ENCODE data around the gene RER1.
A peak's percentile ranks its signal among the peaks of the same experiment; 100 is the strongest.

The RER1 gene

DNA sequence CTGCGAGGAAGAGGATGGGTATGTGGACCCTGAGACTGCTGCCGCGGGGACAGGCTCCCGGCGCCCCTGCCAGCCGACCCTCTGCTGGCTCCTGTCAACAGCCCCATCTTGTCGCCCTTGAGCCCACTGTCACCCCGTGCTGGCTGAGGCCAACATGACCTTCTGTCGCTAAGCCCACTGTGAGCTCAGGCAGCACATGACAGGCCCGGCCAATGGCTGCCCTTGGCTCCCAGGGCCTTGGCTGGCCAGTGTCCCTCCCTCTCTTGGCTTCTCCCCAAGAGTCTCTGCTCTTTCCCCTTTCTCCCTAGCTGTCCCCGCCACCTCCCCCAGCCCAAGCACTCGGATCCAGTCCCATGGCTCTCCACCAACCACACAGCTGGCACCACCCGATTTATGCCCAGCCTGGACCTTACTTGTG lies 17.2 kb downstream of the RER1 start:
- DNase-seq, result no peak

GRCh38 chr1:2409745-2410144 lies 18.1 kb downstream of the RER1 start:
- no peak for DNase-seq

- peak; percentile 15 for DNase-seq
These were observed 20.3 kb downstream of the RER1 start for GRCh38 chr1:2411801-2412394.

DNA sequence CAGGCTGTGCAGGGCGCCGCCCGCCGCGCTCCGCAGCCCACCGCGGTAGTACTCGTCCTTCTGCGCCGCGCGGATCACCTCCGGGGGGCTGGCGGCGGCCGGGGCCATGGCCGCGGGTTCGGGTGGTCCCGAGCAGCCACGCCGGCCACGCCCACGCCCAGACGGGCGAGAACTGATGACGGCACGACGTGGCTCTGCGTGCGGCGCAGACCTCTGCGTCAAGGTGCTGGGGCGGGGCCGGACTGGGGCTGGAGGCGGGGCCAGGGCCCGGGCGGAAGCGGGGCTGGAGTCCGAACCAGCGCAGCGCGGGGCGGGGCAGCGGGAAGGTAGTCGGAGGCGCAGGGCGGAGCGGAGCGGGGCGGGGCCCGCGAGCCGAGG lies 20.7 kb downstream of the RER1 start, which contains the start of gene PEX10:
Gene PEX10 (minus strand): TSS at position 170 of the 378 bp plus-strand sequence. CDS start 62 bp downstream, at position 108.
- peak; percentile 95 for DNase-seq

GRCh38 chr1:2412773-2413494 lies 21.3 kb downstream of the RER1 start:
- DNase-seq, result no peak

DNA sequence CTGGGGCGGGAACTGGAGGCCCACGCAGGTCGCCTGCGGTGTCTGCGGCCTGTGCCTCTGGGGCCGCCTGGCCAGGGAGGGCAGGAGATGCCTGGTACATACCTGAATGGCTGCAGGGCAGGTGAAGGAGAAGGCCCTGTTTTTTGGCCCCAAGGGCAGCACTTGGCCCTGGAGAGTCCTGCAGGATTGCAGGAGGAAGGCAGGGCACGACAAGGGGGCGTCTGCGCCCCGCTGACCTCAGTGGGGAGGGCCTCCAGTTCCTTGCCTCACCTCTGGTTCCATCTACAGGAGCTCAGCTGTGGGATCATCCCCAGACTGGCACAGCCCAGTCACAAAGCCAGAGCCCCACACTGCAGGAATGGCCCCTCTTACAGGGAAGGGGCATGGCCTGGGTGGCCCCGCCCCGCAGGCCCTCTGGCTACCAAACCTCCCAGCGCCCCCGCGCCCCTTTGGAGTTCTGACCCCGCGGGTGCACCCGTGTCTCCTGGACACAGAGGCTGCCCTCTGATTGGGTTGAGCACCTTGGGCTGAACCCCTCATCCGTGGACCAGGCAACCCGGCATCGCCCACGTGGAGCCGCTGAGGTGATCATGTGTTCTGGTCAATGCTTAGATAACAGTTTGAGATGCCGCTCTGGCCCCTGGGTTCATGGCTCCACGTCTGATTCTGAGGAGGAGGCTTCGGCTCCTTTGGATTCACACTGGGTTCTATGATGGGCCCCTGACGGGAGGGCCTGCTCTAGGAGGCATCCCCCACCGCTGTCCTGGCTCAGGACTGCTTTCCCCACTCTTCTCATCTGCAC lies 22.1 kb downstream of the RER1 start:
- no peak for DNase-seq

DNA sequence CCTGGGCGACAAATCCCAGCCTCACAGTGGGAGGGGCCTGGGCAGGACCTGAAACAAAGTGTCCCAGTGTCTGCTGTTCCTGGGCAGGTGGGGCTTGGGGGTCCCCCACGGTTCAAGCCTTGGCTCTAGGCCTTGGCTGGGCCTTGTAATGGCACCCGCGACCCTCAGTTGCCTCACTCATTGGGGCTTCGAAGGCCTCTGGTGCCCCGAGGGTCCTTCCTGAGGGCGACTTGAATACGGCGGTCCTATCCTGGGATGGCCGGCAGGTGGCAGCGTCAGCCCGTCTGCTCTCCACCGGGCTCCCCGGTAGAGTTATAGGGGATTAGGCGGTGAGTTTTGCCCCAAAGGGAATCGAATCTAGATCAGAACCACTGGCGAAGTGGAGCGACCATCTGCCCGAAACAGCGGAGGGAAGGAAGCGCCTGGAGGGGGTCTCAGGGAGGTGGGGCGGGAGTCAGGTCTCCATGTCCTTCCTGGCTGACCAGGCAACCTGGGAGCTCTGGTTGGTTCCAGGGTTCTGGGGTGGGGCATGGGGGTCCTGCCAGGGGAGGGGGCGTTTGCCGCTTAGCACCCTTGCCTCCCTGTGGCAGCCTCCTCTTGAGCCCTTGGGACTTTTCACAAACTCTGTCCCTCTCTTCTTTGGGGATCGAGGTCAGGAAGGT lies 22.8 kb downstream of the RER1 start:
- DNase-seq, result peak; percentile 58

DNA sequence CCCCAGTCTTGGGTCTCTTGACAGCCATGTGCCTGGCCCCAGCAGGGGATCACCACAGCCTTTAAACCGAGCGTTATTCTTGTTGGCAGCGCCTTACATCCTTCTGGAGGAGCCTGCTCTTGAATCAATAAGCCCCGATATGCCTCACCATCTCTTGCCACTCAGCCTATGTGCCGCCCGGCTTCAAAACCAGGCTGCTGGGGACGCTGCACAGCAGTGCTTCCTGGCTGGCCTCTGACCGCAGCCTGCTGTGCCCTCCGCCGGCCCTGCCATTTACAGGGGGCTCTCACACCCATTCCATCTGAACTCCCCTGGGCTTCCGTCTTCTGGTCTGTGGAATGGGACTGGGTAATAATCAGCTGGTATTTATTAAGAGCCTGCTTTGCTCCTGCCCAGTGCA lies 23.7 kb downstream of the RER1 start:
- no peak for DNase-seq

GRCh38 chr1:2415801-2416208 lies 24.2 kb downstream of the RER1 start:
- no peak for DNase-seq

GRCh38 chr1:2416403-2416802 lies 24.8 kb downstream of the RER1 start:
- no peak for DNase-seq

DNA sequence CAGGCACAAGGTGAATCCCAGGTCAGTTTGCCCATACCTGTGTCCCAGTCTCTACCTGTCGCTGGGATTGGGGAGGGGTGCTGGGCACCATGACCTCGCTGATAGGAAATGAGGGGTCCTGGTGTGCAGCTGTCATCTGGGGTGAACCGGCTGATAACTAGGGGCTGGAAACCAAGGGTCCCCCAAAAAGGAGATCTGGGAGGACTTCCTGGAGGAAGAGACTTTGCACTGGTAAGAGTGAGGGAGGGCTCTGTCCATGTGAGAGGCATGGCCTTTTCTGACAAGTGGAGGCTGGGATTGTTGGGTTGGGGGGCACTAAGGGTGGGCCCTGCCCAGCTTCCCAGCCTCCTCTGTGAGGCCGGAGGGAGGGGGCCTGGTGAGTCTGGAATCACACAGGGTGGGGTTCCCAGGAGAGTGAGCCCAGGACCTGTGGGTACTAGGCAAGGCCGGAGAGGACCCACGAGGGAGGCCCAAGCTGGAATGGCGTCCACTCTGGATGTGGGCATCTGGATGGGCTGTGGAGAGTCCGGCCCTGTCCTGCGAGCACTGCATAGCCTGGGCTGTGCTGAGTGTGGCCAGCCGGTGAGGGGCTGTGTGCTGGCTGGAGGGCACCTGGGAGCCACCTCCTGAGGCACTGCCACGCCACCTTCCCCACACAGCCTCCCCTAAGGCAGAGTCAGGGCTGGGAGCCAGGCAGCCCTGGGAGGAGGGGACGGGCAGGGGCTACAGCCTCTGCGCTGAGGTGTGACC lies 25.6 kb downstream of the RER1 start:
- DNase-seq, result no peak

DNA sequence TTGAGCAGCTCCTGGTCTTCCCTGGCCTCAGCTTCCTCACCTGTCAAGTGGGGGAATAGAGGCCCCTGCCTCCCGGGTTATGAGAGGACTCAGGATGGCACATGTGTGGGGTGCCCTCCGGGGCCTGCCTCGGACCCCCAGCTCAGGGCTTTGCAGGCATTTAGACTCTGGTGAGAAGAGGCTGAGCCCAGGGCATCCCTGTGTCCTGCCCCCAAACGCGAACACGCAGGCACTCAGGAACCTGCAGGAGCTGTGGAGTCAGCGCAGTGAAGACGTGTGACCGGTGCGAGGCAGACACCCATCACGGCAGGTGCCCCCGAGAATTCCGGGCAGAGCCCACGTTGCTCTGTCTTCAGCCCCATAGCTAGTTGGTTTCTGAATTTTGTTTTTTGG lies 26.2 kb downstream of the RER1 start:
- DNase-seq, result no peak

- DNase-seq, result no peak
These were observed 27.2 kb downstream of the RER1 start for GRCh38 chr1:2418791-2419320.

DNA sequence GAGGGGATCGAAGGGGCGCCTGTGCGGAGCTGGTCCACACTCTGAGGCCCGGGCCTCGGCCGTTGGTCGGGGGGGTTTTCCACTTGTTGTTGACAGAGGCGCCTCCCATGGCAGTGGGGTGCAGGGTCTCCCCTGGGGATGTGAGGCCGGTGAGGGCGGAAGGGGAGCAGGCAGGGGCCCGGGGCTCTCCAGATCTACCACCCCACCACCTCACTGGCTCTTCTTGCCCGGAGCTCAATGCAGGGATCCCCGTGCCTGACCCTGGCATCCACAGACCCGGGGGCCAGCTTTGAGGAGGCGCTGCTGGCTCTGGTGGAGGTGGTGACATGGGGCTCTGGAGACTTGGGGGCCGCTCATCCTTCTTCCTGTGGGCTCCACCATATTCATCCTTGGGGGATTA lies 27.8 kb downstream of the RER1 start:
- DNase-seq, result no peak

GRCh38 chr1:2422523-2422922 lies 30.9 kb downstream of the RER1 start:
- DNase-seq, result no peak

DNA sequence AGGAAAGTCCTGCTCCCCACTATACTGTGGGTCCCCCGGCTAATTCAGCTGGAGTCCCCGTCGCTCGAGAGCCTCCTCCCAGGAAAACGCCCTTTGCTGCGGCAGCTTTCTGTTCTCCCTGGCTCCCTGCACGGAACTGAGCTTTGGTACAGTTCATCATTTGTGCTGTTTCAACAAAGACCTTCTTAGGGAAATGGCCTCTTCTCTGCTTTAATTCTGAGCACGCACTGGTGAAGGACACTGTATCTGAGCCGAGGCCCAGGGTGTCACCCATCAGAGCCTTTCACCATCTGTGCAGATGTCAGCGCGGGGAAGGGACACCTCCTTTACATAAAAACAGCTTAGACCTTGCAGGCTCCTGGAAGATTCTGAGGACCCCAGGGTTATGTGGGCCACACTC lies 34.3 kb downstream of the RER1 start:
- no peak for DNase-seq

DNA sequence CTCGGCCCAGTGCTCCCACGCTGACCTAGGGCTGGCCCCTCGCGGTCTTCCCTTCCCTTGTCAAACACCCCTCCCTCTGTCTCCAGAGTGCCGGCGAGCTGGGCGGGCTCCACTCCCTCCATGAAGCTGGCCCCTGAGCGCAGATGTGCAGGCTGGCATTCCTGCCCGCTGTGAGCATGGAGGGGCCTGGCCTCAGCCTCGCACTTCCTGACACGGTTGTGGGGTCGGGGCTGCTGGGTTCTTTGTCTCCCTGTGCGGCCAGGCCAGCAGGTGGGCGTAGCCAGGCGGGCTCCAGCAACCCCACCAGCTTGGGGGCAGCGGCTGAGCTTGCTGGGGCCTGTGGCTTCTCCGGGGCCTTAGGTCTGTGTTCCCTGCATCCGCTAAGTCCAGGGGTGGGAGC lies 34.9 kb downstream of the RER1 start:
- no peak for DNase-seq

GRCh38 chr1:2427051-2427450 lies 35.4 kb downstream of the RER1 start:
- no peak for DNase-seq

GRCh38 chr1:2427976-2428375 lies 36.3 kb downstream of the RER1 start:
- no peak for DNase-seq

DNA sequence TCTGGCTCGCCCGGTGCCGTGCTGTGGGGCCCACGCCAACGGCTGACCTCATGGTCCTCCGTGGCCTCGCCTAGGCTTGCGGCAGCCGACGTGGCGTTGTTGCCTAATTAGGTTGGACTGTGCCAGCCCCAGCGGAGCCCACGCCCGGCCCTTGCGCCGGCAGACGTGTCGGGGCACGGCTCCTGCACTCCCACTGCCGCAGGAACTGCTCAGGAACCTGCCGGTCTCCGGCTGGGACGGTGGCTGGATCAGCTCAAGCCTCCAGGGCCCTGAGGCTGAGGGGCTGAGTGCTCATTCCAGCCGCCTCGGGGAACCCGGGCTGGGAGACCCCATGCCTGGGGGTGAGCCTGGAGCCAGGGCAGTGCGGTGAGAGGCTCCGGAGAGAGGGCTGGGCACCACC lies 36.8 kb downstream of the RER1 start:
- no peak for DNase-seq

- no peak for DNase-seq
These were observed 38.3 kb downstream of the RER1 start for GRCh38 chr1:2429780-2430591.

- DNase-seq, result no peak
These were observed 38.9 kb downstream of the RER1 start for GRCh38 chr1:2430592-2430973.

Measured in fibroblast of skin of right biceps (primary cell).